Endometrial microvascular endothelial cells (primary cell): ENCODE results near the gene TOMT. TPM values are rescaled to one million over a fixed set of nuclear protein-coding genes. Genes with fewer than 3 reads are reported as not detected.

Experiments used
- in situ Hi-C: cut with HindIII; loops from 2 replicates; pipeline ENCODE4 v1.10.0; 2017; ENCODE audit warnings: low sequenced_read_pairs, low pct_unique_long_range_greater_than_20kb; ENCODE audit errors: inconsistent ontology term
- total RNA-seq: library from RNA; depleted of rRNA; stranded (reverse); fragments of >200 nt; gene quantifications from one replicate; pipeline ENCODE4 v1.2.3, GENCODE V29; 2015; ENCODE audit errors: inconsistent ontology term

The TOMT gene
- total RNA-seq, 1 donor from 2014 or later = not detected

DNA sequence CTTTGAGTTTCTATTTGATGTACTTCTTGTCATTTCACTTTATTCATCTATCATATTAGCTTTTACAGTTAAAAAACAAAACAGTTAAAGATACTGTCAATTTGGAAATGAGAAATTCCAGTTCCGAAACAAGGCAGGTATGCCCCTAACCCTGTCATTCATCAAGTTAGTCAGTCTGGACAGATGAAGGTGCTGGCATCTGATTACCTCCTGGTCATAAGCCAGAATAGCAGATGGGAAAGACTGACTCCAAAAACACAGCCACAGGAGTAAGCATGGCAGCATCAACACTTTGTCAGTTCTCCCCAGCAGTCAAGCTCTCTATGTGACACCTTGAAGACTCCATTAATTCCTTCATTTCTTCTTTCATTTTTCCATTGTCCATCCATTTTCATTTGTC is 20.8 kb upstream of the TOMT start:
- in situ Hi-C loops = no loop called here

DNA sequence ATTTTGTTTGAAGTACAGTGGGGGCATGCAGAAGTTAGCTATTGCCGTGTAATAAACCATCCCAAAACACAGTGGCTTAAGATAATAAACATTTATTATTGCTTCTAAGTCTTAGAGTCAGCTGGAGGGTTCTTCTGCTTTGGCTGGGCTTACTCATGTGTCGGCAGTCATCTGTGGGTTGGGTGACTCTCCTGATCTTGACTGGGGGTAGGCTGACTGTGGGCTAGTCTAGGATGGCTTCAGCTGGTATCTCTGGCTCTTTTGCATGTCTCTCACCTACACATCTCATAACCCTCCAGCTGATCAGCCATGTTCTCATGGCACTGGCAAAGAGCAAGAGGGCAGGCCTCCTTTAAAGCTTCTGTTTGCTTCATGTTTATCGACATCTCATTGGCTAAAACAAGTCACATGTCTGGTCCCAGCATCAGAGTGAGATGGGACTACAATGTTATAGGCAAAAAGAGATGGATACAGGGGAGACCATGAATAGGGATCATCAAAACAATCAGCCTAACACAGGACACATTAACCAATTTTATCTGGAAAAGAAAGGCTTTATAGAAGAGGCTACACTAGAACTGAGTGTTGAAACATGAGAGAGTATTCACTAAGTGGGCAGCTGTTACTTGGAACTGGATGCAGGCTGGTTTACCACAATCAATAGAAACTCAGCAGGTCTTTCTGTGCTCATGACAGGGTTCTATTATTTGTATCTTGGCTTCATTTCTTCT is 19.9 kb upstream of the TOMT start:
- in situ Hi-C loops = no loop called here

- in situ Hi-C loops = no loop called here
These were observed 17.5 kb upstream of the TOMT start for GRCh38 chr11:72088076-72088808.

GRCh38 chr11:72091292-72091691 is 14.4 kb upstream of the TOMT start:
- in situ Hi-C loops = no loop called here

DNA sequence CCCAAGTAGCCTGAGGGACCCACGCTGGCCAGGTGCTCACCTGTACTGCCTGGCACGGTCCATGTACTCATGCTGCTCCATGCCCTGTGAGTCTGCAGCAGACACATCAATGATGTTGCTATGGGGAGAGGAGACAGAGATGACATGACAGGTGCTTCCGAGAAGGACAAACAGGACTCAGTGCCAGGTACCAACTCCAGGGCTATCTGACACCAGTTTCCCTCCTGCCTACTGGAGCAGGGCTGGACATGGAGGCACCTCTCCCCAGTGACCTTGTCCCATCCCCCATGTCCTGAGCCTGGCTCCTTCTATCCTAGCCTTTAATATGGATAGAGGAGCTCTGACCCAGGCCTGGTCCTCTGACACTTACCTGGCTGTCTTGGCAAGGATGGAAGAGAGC is 7.0 kb upstream of the TOMT start:
- in situ Hi-C loops = no loop called here

GRCh38 chr11:72100009-72100408 is 5.7 kb upstream of the TOMT start:
- in situ Hi-C loops = no loop called here

- in situ Hi-C loops = no loop called here
These were observed 5.3 kb upstream of the TOMT start for GRCh38 chr11:72100462-72100861.

- in situ Hi-C loops = no loop called here
These were observed 3.6 kb upstream of the TOMT start for GRCh38 chr11:72102162-72102561.

DNA sequence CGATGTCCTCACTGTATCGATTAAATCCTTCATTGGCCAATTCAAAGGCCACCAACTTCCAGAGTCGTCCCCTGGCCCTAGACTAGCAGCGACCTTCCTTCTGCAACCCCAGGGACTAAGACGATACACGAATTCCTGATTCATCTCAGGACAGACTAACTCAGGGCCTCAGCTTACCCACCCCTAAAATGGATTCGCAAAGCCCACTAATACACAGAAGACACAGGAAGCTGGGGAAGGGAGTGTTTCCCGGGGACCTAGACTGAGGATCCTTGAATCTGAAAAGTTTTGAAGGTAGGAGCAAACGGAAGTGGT is 3.1 kb upstream of the TOMT start:
- in situ Hi-C loops = no loop called here

DNA sequence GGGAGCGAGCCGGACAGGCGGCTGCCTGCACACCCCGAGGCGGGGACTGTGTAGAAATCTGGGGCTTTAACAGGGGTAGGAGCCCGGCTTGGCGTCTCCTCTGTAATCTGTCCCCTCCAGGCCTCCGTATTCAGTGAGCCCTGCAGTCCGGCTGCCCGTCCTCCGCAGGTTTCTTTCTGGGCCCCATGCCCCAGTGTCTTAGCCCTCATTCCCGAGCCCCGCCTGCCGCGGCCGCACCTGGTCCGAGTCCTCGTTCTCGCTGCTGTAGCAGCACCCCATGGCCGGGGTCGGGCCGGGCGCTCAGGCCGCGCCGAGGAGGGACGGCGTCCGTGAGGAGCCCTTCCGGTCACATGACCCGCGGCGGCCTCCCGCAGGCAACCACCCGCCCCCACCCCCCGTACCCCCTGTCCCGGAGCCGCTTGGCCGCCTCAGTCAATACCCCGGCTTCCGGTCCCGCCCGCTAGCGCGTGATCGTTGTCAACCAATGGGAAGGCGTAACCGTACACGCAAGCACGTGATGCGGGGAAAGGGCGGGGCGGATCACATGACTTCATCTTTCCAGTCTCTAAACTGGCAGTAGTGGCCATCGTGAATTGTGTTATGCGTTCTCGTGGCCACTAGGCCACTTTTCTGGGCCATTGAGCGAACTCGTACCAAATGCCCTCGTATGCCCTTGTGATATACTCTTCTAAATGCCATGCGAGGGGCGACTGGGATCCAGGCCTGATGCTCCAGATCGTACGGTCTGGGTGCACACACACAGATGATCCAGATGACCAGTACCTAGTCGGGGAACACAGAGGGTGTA is 2.6 kb upstream of the TOMT start, which contains the start of gene LAMTOR1:
Gene LAMTOR1, minus strand, starts transcription at position 352 of the 808 bp plus-strand sequence. Its CDS starts 73 bp downstream, at position 279.
- in situ Hi-C loops = no loop called here

- in situ Hi-C loops = no loop called here
These were observed 2.0 kb upstream of the TOMT start for GRCh38 chr11:72103754-72104167.

DNA sequence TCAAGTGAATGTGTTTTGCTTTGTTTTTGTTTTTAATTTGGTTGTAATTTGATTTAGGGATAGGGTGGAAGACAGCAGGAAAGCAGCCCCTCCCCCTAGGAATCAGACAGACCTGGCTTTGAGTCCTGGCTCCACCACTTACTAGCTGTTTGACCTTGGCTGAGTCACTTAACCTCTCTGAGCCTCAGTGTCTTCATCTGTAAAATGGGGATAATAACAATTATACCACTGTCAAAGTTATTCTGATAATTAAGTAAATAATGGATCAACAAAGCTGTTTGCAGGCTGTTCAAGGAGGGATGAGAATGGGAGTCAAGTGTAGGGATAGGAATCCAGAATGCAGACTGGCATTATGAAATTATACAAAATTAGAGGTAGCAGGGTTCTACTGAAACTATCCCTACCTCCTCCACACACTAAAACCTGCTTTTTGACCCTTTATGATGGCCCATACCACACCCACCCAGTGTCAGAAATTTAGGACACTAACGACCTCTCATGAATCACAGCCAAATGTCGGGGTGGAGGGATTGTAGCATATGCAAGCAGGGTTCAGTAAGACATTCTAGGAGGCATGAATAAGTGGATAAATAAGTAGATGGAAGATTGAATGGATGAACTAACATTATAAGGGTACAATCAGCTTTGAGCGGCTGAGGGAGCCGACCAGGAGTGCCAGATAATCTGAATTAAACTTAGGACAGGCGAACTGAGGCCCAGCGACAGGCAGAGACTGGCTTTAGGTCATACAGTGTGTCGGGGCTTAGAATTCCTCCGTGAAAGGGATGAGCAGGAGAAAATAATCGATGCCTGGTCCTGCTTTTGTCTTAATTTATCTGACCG is 5.8 kb downstream of the TOMT start:
- in situ Hi-C loops = no loop called here

DNA sequence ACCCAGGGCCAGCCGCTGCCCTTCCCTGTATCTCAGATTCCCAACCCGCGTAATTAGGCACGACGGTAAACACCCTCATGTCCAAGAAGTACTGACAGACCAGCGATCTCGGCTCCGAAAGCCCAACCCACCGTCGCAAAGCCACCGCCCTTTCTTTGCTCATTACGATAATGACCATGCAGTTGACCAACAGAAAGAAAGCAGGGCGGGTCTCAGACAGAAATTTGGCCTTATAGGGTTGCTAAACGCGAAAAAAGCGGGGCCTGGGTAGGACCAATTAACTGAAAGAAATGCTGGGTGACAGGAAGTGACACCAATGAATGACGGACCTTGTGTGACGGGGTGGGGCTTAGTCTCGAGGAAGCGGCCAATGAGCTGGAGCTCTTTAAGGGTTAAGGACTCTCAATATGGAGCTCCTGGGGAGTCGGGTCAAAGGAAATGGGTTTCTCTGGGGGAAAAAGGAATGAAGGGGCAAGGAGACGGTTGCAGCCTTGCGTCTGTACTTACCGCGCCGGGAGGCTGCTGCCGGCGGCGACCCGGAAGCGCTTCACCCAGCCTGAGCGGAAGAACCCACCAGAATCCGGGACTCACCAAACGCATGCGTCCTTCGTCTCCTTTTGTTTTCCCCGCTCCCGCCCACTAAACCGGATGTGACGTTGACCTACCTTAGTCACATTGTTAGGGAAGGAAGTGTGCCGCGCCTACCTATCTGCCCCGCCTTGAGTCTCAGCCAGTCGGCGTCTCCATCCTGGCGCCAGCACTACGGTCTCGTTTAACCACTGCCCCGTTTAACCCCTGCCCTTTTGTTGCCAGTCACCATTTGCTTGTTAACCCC is 6.6 kb downstream of the TOMT start, which contains the start of gene ANAPC15:
Gene ANAPC15, minus strand, starts transcription at position 553 of the 835 bp plus-strand sequence. CDS start 1,419 bp downstream, outside the sequence.
- in situ Hi-C loops = no loop called here

GRCh38 chr11:72112978-72113808 is 7.5 kb downstream of the TOMT start:
- in situ Hi-C loops = no loop called here

DNA sequence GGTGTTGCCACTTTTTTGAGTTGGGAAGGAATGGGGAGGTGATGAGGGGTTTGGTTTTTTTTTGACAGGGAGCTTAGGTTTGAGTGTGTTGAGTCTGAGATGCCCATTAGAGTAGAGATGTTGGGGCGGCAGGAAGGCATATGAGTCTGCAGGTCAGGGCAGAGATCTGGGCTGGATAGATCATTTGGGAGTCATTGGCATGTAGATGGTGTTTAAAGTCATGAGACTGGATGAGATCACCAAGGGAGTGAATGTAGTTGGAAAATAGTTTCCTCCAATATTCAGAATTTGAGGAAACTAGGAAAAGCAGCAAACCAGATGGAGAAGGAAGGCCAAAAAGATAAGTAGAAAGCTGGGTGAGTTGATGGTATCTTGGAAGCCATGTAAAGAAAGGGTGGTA is 8.8 kb downstream of the TOMT start:
- in situ Hi-C loops = no loop called here

- in situ Hi-C loops = no loop called here
These were observed 10.5 kb downstream of the TOMT start for GRCh38 chr11:72116019-72116755.
